Esophagus mucosa (tissue), 1 donor: ENCODE measurements around the gene HIVEP2. TPM values are rescaled to one million over a fixed set of nuclear protein-coding genes. Genes with fewer than 3 reads are reported as not detected.
"Not testable (repeated sequence)": the region's sequence is repeated elsewhere in the genome, so short reads cannot be mapped to it uniquely, and the experiment has no call there.

Experiments
- ATAC-seq: fragments of 200-7000 bp; cut with Tn5 transposase; one replicate; pipeline ENCODE4 v1.9.1; 2020
- total RNA-seq: library from RNA; stranded (reverse); gene quantifications from one replicate; pipeline ENCODE4 v1.2.4, GENCODE V29; 2023
- donor health status: DM: yes; HTN: yes; CAD: no.

Gene HIVEP2
- 12.2 TPM for total RNA-seq

GRCh38 chr6:142945049-142945445 lies at the start of gene HIVEP2:
HIVEP2 (minus strand) TSS chr6:142945176; CDS start chr6:142774738, 170,438 bp downstream.
- ATAC-seq, result peak; percentile 66

- ATAC-seq, result no peak
These were observed 49.0 kb upstream of the HIVEP2 start for GRCh38 chr6:142993977-142994376.

GRCh38 chr6:142987490-142987889 lies 42.5 kb upstream of the HIVEP2 start:
- ATAC-seq, result peak; percentile 87

- ATAC-seq, result no peak
These were observed 40.3 kb upstream of the HIVEP2 start for GRCh38 chr6:142985281-142985680.

GRCh38 chr6:142984386-142984785 lies 39.4 kb upstream of the HIVEP2 start:
- ATAC-seq, result no peak

GRCh38 chr6:142975365-142975764 lies 30.4 kb upstream of the HIVEP2 start:
- ATAC-seq, result no peak

GRCh38 chr6:142970941-142971340 lies 26.0 kb upstream of the HIVEP2 start:
- ATAC-seq, result not testable (repeated sequence)

- ATAC-seq, result no peak
These were observed 23.6 kb upstream of the HIVEP2 start for GRCh38 chr6:142968601-142969000.

GRCh38 chr6:142966294-142966693 lies 21.3 kb upstream of the HIVEP2 start:
- no peak for ATAC-seq

- ATAC-seq, result no peak
These were observed 20.2 kb upstream of the HIVEP2 start for GRCh38 chr6:142965164-142965563.

GRCh38 chr6:142960098-142960497 lies 15.1 kb upstream of the HIVEP2 start:
- no peak for ATAC-seq

- ATAC-seq, result no peak
These were observed 13.4 kb upstream of the HIVEP2 start for GRCh38 chr6:142958343-142958742.

GRCh38 chr6:142956726-142957125 lies 11.8 kb upstream of the HIVEP2 start:
- no peak for ATAC-seq

GRCh38 chr6:142954844-142955243 lies 9.9 kb upstream of the HIVEP2 start:
- no peak for ATAC-seq

GRCh38 chr6:142953373-142954273 lies 8.6 kb upstream of the HIVEP2 start:
- ATAC-seq, result no peak

- no peak for ATAC-seq
These were observed 7.6 kb upstream of the HIVEP2 start for GRCh38 chr6:142952614-142953013.

GRCh38 chr6:142950291-142950690 lies 5.3 kb upstream of the HIVEP2 start:
- no peak for ATAC-seq

- ATAC-seq, result no peak
These were observed 2.9 kb upstream of the HIVEP2 start for GRCh38 chr6:142947714-142948480.

- peak; percentile 58 for ATAC-seq
These were observed 2.1 kb upstream of the HIVEP2 start for GRCh38 chr6:142946924-142947713.

- peak; percentile 94 for ATAC-seq
These were observed 1.4 kb upstream of the HIVEP2 start for GRCh38 chr6:142946181-142946923.

GRCh38 chr6:142945446-142946180 lies 637 bp upstream of the HIVEP2 start:
- ATAC-seq, result peak; percentile 17
